PC-3 (cell line): ENCODE data around the gene SCCPDH. TPM values are rescaled to one million over a fixed set of nuclear protein-coding genes. Genes with fewer than 3 reads are reported as not detected.

Experiments
- ATAC-seq: fragments of 200-7000 bp; cut with Tn5 transposase; 2 replicates; pipeline ENCODE4 v1.9.1; 2020; ENCODE audit warnings: mild to moderate bottlenecking, moderate library complexity
- BruUV-seq: library from RNA; stranded (reverse); fragments of 400-500 nt; replicated peaks from 2 replicates; lab custom pipeline; 2021; lab: Mats Ljungman, UMichigan
- CTCF ChIA-PET: fragments of 300-600 bp; sonication (Branson Sonifier 250); formaldehyde crosslinking; loops from one replicate; lab custom pipeline; 2022; ENCODE audit warnings: antibody characterized with exemption; lab: Charles Lee
- POLR2A ChIA-PET: fragments of 300-600 bp; sonication (Branson Sonifier 250); formaldehyde crosslinking; loops from one replicate; lab custom pipeline; 2022; ENCODE audit warnings: antibody characterized with exemption; ENCODE audit not compliant: unreplicated experiment; lab: Charles Lee
- DNase-seq: peaks from one replicate; pipeline ENCODE4 v3.0.0-alpha.2; 2015
- H2AFZ ChIP-seq: fragments of 300-600 bp; sonication (generic); 2 replicates; pipeline ENCODE4 v1.6.0; 2016; ENCODE audit warnings: antibody characterized with exemption, low read length
- H3F3A ChIP-seq: fragments of 300-600 bp; sonication (generic); one replicate; pipeline ENCODE4 v1.6.0; 2017; ENCODE audit warnings: antibody characterized with exemption, low read length, control low read depth, mild to moderate bottlenecking; ENCODE audit not compliant: unreplicated experiment
- H3K27ac ChIP-seq: fragments of 300-600 bp; sonication (generic); 2 replicates; pipeline ENCODE4 v1.5.1; 2016; ENCODE audit warnings: mild to moderate bottlenecking, low read length
- H3K27me3 ChIP-seq: fragments of 300-600 bp; sonication (generic); 2 replicates; pipeline ENCODE4 v1.6.1; 2016; ENCODE audit warnings: low read length, mixed read lengths
- H3K36me3 ChIP-seq: fragments of 300-600 bp; sonication (generic); 2 replicates; pipeline ENCODE4 v1.6.1; 2016; ENCODE audit warnings: low read depth, mixed run types, low read length, mixed read lengths
- H3K4me1 ChIP-seq: fragments of 300-600 bp; sonication (generic); 2 replicates; pipeline ENCODE4 v1.5.1; 2016; ENCODE audit warnings: low read length; ENCODE audit not compliant: insufficient read depth
- H3K4me2 ChIP-seq: fragments of 300-600 bp; sonication (generic); 2 replicates; pipeline ENCODE4 v1.6.0; 2016; ENCODE audit warnings: low read length
- H3K4me3 ChIP-seq: fragments of 300-600 bp; sonication (generic); 2 replicates; pipeline ENCODE4 v1.5.1; 2016; ENCODE audit warnings: mild to moderate bottlenecking, low read length, mixed read lengths
- H3K79me2 ChIP-seq: fragments of 300-600 bp; sonication (generic); 2 replicates; pipeline ENCODE4 v1.6.1; 2017; ENCODE audit warnings: low read length, mixed read lengths
- H3K9ac ChIP-seq: fragments of 300-600 bp; sonication (generic); 2 replicates; pipeline ENCODE4 v1.6.0; 2016; ENCODE audit warnings: mild to moderate bottlenecking, low read length
- H3K9me2 ChIP-seq: fragments of 300-600 bp; sonication (generic); replicated peaks from 2 replicates; pipeline ENCODE4 v1.6.1; 2016; ENCODE audit warnings: mixed run types, low read length, mixed read lengths
- H3K9me3 ChIP-seq: fragments of 300-600 bp; sonication (generic); 2 replicates; pipeline ENCODE4 v1.6.1; 2016; ENCODE audit warnings: low read length, mixed read lengths
- H4K20me1 ChIP-seq: fragments of 300-600 bp; sonication (generic); 2 replicates; pipeline ENCODE4 v1.6.1; 2016; ENCODE audit warnings: low read length, mixed read lengths
- EZH2 ChIP-seq: fragments of 300-600 bp; sonication (generic); IDR thresholded peaks from one replicate; pipeline ENCODE4 v1.6.1; 2017; ENCODE audit warnings: antibody characterized with exemption, mild to moderate bottlenecking, low read length; ENCODE audit not compliant: unreplicated experiment
- EZH2phosphoT487 ChIP-seq: fragments of 300-600 bp; sonication (generic); IDR thresholded peaks from 2 replicates; pipeline ENCODE4 v1.6.1; 2018; ENCODE audit warnings: mild to moderate bottlenecking, antibody characterized with exemption, low read length, borderline replicate concordance
- intact Hi-C: fragments of 100-400 bp; cut with micrococcal nuclease; formaldehyde crosslinking; loops from 2 replicates; pipeline ENCODE4 v1.9.0; 2023
- total RNA-seq: library from RNA; depleted of rRNA; stranded (reverse); fragments of >200 nt; gene quantifications from 2 replicates; pipeline ENCODE4 v1.2.3, GENCODE V29; 2014
- TF ChIP-seq, protein P1 (sequence below): fragments of 300-600 bp; sonication (generic); conservative IDR thresholded peaks from 2 replicates; pipeline ENCODE4 v1.5.1; 2017; ENCODE audit warnings: antibody characterized with exemption, low read depth, mild to moderate bottlenecking, low read length

The SCCPDH gene
- total RNA-seq, 1 experiment from 2014 or later: 50.8 TPM

- no TSS peak for BruUV-seq
- ATAC-seq (no peak), DNase-seq (no peak)
- H3K27me3 ChIP-seq: no peaks in the 10 kb centered on the region
- H4K20me1 ChIP-seq: no peaks in the 10 kb centered on the region
- no peak overlapping the region for H3K27ac ChIP-seq
- H3K79me2 ChIP-seq: peaks cover 26% of the 10 kb centered on the region
- H3F3A ChIP-seq: no peaks in the 10 kb centered on the region
- TF ChIP-seq EZH2phosphoT487 (no peak), EZH2 (no peak)
- TF ChIP-seq, protein P1, sequence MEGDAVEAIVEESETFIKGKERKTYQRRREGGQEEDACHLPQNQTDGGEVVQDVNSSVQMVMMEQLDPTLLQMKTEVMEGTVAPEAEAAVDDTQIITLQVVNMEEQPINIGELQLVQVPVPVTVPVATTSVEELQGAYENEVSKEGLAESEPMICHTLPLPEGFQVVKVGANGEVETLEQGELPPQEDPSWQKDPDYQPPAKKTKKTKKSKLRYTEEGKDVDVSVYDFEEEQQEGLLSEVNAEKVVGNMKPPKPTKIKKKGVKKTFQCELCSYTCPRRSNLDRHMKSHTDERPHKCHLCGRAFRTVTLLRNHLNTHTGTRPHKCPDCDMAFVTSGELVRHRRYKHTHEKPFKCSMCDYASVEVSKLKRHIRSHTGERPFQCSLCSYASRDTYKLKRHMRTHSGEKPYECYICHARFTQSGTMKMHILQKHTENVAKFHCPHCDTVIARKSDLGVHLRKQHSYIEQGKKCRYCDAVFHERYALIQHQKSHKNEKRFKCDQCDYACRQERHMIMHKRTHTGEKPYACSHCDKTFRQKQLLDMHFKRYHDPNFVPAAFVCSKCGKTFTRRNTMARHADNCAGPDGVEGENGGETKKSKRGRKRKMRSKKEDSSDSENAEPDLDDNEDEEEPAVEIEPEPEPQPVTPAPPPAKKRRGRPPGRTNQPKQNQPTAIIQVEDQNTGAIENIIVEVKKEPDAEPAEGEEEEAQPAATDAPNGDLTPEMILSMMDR: no peak
- CTCF ChIA-PET: interaction anchor here (0.6 kb wide), 1 partner anchor 37 kb away, joined by 3 read pairs; no protein-coding TSS in a partner anchor
- H2AFZ ChIP-seq: no peak overlapping the region
- H3K36me3 ChIP-seq: peaks cover 39% of the 10 kb centered on the region
- intact Hi-C loops: no loop called here
- no peak overlapping the region for H3K4me2 ChIP-seq
- no peak overlapping the region for H3K4me3 ChIP-seq
- H3K9me3 ChIP-seq: no peaks in the 10 kb centered on the region
- no peaks in the 10 kb centered on the region for H3K9me2 ChIP-seq
- POLR2A ChIA-PET: no interaction called here
- H3K9ac ChIP-seq: no peak overlapping the region
- H3K4me1 ChIP-seq: no peaks in the 10 kb centered on the region
Measured at GRCh38 chr1:246726255-246726679, 2.1 kb downstream of the SCCPDH start.

DNA sequence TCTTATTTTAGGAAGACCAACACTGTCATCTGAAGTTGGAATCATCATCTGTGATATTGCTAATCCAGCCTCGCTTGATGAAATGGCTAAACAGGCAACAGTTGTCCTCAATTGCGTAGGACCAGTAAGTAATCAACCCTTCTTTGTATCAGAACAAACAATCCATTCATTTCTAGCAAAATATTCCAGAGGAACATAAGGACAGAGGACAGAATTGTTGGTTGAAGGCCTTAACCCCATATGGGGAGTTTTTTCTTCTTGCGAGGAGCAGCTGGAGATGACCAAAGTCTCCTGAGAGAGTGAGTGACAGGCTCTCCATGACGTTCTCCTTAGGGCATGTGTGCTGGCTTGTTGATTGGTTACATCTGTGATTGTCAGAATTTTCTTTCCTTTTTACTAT is 2.7 kb downstream of the SCCPDH start:
- BruUV-seq: no TSS peak
- H3K27ac ChIP-seq: no peak overlapping the region
- H3K9me2 ChIP-seq: no peaks in the 10 kb centered on the region
- no peak overlapping the region for H3K9ac ChIP-seq
- no peak overlapping the region for H3K4me2 ChIP-seq
- H3K27me3 ChIP-seq: no peaks in the 10 kb centered on the region
- no peak overlapping the region for H2AFZ ChIP-seq
- H3K4me3 ChIP-seq: no peak overlapping the region
- ATAC-seq: no peak
- intact Hi-C loops: no loop called here
- no peak for DNase-seq
- H3K79me2 ChIP-seq: peaks cover 26% of the 10 kb centered on the region
- CTCF ChIA-PET: no interaction called here
- no peaks in the 10 kb centered on the region for H3K9me3 ChIP-seq
- H3F3A ChIP-seq: no peaks in the 10 kb centered on the region
- H4K20me1 ChIP-seq: no peaks in the 10 kb centered on the region
- POLR2A ChIA-PET: no interaction called here
- TF ChIP-seq, protein P1: no peak
- TF ChIP-seq EZH2phosphoT487 (no peak), EZH2 (no peak)
- H3K36me3 ChIP-seq: peaks cover 42% of the 10 kb centered on the region
- H3K4me1 ChIP-seq: no peaks in the 10 kb centered on the region

- no peaks in the 10 kb centered on the region for H4K20me1 ChIP-seq
- TF ChIP-seq EZH2 (no peak), EZH2phosphoT487 (no peak)
- TF ChIP-seq, protein P1: no peak
- H3F3A ChIP-seq: no peaks in the 10 kb centered on the region
- CTCF ChIA-PET: no interaction called here
- DNase-seq (no peak), ATAC-seq (no peak)
- H3K4me1 ChIP-seq: no peaks in the 10 kb centered on the region
- BruUV-seq: no TSS peak
- no peaks in the 10 kb centered on the region for H3K9me2 ChIP-seq
- POLR2A ChIA-PET: no interaction called here
- H3K36me3 ChIP-seq: peaks cover 44% of the 10 kb centered on the region
- H3K4me2 ChIP-seq: no peak overlapping the region
- H3K27me3 ChIP-seq: no peaks in the 10 kb centered on the region
- intact Hi-C loops: no loop called here
- peaks cover 26% of the 10 kb centered on the region for H3K79me2 ChIP-seq
- H3K9me3 ChIP-seq: no peaks in the 10 kb centered on the region
- no peak overlapping the region for H3K27ac ChIP-seq
- no peak overlapping the region for H2AFZ ChIP-seq
- no peak overlapping the region for H3K9ac ChIP-seq
- H3K4me3 ChIP-seq: no peak overlapping the region
Measured at GRCh38 chr1:246727594-246727993, 3.4 kb downstream of the SCCPDH start.
